IPS DF 6.9 (cell line): ENCODE data around the gene CYB5R2.
A peak's percentile ranks its signal among the peaks of the same experiment; 100 is the strongest.

Source experiments
- DNase-seq: peaks from one replicate; pipeline ENCODE4 v3.0.0-alpha.2; 2013; ENCODE audit warnings: low read depth, low spot score
- H3K27ac ChIP-seq: one replicate; pipeline ENCODE4 v1.5.1; 2013; ENCODE audit warnings: low read length, control low read depth
- H3K27me3 ChIP-seq: 2 replicates; pipeline ENCODE4 v1.6.1; 2013; ENCODE audit warnings: mild to moderate bottlenecking, low read length; ENCODE audit not compliant: control insufficient read depth, insufficient read depth
- H3K36me3 ChIP-seq: 2 replicates; pipeline ENCODE4 v1.6.1; 2013; ENCODE audit warnings: low read length; ENCODE audit not compliant: control insufficient read depth, insufficient read depth
- H3K4me1 ChIP-seq: 2 replicates; pipeline ENCODE4 v1.6.1; 2013; ENCODE audit warnings: low read length; ENCODE audit not compliant: control insufficient read depth, insufficient read depth
- H3K4me3 ChIP-seq: 2 replicates; pipeline ENCODE4 v1.5.1; 2013; ENCODE audit warnings: mild to moderate bottlenecking, low read length
- H3K9me3 ChIP-seq: 2 replicates; pipeline ENCODE4 v1.6.1; 2013; ENCODE audit warnings: low read length, inconsistent platforms; ENCODE audit not compliant: control insufficient read depth, insufficient read depth
- WGBS: extraction: QIAGEN DNeasy Blood & Tissue Kit; methylation state at CpG from one replicate; pipeline ENCODE4 v1.1.7; 2013; ENCODE audit warnings: mixed read lengths, missing lambda C conversion rate; ENCODE audit not compliant: insufficient read length, insufficient coverage; 5-methylcytosine and 5-hydroxymethylcytosine counted together

CYB5R2 gene

DNA sequence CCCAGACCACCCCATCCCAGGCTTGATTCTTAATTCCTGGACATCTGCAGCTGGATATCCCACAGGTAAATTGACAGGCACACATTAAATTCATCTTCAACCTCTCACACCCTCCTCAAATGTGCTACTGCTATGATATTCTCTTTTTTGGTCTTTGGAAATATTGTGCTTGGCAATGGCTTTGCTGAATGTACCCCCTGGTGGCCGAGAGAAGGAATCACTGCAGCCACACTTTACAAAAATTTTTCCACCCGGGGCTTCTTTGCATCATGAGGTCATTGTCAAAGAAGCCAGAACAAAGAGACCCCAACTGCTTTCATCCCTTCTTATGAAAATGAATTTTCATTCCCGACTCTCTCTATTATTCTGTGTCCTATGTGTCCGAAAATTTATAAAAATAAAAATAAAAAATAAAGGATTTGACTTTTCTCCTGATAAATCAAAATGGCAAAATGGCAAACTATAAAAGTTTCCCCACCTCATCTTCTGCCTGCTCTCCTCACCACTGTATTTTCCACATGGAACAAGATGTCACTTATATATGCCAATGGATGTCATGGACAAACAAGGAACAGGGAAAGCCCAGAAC, 15.0 kb upstream of the CYB5R2 start:
- no peak for DNase-seq
- no peaks in the 10 kb centered on the region for H3K36me3 ChIP-seq
- H3K9me3 ChIP-seq = no peaks in the 10 kb centered on the region
- no peaks in the 10 kb centered on the region; the same call in 1 of the 2 replicates for H3K4me1 ChIP-seq
- WGBS = no CpG with 5 or more reads among the region's 4 CpGs
- H3K4me3 ChIP-seq = no peak overlapping the region
- no peaks in the 10 kb centered on the region for H3K27me3 ChIP-seq
- H3K27ac ChIP-seq = no peak overlapping the region

- Histone ChIP-seq H3K36me3 (no peaks in the 10 kb centered on the region), H3K4me3 (no peak overlapping the region), H3K9me3 (no peaks in the 10 kb centered on the region), H3K27me3 (no peaks in the 10 kb centered on the region), H3K27ac (no peak overlapping the region), H3K4me1 (no peaks in the 10 kb centered on the region; the same call in 1 of the 2 replicates)
- DNase-seq = no peak
- no CpG with 5 or more reads among the region's 1 CpG for WGBS
Observed at GRCh38 chr11:7687386-7687785, 14.1 kb upstream of the CYB5R2 start.

GRCh38 chr11:7686761-7687160, 13.5 kb upstream of the CYB5R2 start:
- Histone ChIP-seq H3K27me3 (no peaks in the 10 kb centered on the region), H3K36me3 (no peaks in the 10 kb centered on the region), H3K9me3 (no peaks in the 10 kb centered on the region), H3K4me3 (no peak overlapping the region), H3K27ac (no peak overlapping the region), H3K4me1 (no peaks in the 10 kb centered on the region; the same call in 1 of the 2 replicates)
- WGBS = no CpG with 5 or more reads among the region's 4 CpGs
- DNase-seq = no peak

DNA sequence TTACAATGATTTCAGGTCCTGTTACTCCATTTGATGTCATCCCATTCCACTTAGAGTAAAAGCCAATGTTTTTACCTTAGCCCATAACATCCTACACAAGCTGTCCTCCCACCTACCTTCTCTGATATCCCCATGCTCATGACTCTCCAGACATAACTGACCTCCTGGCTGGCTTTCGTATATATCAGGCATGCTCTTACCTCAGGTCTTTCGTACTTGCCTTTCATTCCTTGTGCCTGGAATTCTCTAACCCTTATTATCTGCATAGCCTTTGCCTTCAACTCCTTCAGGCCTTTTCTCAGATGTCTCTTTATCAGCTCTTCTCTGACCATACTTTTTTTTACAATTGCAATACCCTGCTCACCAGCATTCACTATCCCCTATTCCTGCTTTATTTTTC, 10.3 kb upstream of the CYB5R2 start:
- no peaks in the 10 kb centered on the region for H3K27me3 ChIP-seq
- H3K27ac ChIP-seq = no peak overlapping the region
- no peak for DNase-seq
- H3K4me1 ChIP-seq = no peaks in the 10 kb centered on the region; the same call in 1 of the 2 replicates
- no peaks in the 10 kb centered on the region for H3K36me3 ChIP-seq
- WGBS = no CpG with 5 or more reads among the region's 2 CpGs
- H3K4me3 ChIP-seq = no peak overlapping the region
- H3K9me3 ChIP-seq = no peaks in the 10 kb centered on the region

DNA sequence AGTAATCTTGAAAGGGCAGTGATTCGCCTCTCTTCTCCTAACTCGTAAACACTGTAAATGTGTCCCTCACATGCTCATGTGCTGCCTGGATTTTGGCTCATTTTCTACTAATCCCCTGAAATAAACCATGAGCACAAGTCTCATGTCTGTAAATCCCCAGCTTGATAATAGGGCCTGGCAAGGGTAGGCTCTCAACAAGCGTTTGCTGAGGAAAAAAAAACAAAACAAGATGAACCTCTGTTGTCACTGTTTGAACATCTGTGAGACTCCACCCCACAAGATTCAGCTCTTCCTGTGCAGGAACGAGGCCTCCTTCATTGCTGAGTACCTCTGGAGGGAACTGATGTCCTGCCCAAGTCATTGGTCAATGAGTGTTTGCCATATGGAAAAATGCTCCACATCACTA, 4.5 kb upstream of the CYB5R2 start:
- Histone ChIP-seq H3K4me3 (no peak overlapping the region), H3K36me3 (no peaks in the 10 kb centered on the region), H3K9me3 (no peaks in the 10 kb centered on the region), H3K4me1 (peaks cover 3% of the 10 kb centered on the region; the same call in 1 of the 2 replicates), H3K27me3 (no peaks in the 10 kb centered on the region), H3K27ac (no peak overlapping the region)
- WGBS = no CpG with 5 or more reads among the region's 4 CpGs
- DNase-seq = no peak

DNA sequence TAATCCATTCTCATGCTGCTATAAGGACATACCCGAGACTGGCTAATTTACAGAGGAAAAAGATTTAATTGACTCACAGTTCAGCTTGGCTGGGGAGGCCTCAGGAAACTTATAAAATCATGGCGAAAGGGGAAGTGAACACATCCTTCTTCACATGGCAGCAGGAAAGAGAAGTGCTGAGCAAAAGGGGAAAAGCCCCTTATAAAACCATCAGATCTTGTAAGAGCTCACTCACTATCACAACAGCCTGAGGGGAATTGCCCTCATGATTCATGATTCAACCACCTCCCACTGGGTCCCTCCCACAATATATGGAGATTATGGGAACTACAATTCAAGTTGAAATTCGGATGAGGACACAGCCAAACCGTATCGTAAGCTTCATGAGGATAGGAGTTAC, 3.8 kb upstream of the CYB5R2 start:
- H3K4me1 ChIP-seq = peaks cover 3% of the 10 kb centered on the region; the same call in 1 of the 2 replicates
- WGBS = no CpG with 5 or more reads among the region's 5 CpGs
- H3K36me3 ChIP-seq = no peaks in the 10 kb centered on the region
- H3K27me3 ChIP-seq = no peaks in the 10 kb centered on the region
- no peaks in the 10 kb centered on the region for H3K9me3 ChIP-seq
- no peak overlapping the region for H3K27ac ChIP-seq
- H3K4me3 ChIP-seq = no peak overlapping the region
- DNase-seq = no peak

DNA sequence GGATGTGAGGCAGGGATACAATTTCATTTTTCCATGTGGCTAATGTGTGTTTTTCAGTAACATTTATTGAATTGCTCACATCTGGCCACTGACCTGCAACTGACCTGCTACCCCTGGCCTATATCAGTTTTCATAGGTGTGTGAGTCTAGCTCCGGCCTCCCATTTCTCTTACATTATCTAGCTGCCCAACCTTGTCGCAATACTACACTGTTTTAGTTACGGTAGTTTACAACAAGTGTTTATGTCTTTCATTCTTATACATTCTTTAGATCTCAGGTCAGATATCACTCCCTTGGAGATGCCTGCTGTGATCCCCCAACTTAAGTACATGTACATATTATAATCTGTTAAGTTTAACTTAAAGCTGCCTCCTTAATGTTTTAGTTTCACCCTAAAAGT, 2.3 kb upstream of the CYB5R2 start:
- DNase-seq = no peak
- Histone ChIP-seq H3K4me3 (no peak overlapping the region), H3K36me3 (no peaks in the 10 kb centered on the region), H3K27ac (no peak overlapping the region), H3K4me1 (peaks cover 3% of the 10 kb centered on the region; the same call in 1 of the 2 replicates), H3K27me3 (no peaks in the 10 kb centered on the region), H3K9me3 (no peaks in the 10 kb centered on the region)
- no CpG with 5 or more reads among the region's 3 CpGs for WGBS

DNA sequence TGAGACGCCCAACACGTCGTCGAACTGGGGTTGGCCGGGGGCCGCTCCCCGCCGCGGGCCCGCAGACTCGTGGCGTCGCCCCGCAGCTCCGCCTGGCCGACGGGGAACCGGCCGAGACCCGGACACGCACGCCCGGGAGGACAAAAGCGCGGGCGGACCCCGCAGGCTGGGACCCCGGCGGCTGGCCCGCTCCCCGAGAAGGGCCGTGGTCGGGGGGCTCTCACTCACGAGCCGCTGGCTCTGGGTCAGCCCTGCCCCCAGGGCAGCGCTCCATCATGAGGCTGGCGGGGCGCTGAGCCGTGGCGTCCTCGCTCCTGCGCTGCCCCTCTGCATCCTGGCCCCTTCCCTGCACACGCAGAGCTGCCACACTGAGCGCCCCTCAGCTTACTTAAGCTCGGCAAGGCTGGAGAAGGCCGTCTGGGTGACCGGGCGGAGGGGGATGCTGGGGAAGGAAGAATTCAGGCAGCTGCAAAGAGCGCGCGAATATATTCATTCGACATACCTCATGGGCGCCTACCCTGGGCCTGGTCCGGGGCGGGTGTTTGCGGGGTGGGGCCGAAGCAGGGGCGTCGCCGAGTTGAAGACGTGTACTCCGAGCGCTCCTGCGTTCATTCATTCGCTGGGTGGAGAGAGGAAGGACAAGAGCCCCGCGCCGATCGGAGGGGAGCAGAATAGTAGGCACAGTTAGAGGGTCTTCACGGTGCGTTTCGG, 579 bp upstream of the CYB5R2 start:
- DNase-seq = no peak
- Histone ChIP-seq H3K27ac (no peak overlapping the region), H3K36me3 (no peaks in the 10 kb centered on the region), H3K4me1 (peaks cover 3% of the 10 kb centered on the region; the same call in 1 of the 2 replicates), H3K9me3 (no peaks in the 10 kb centered on the region), H3K27me3 (no peaks in the 10 kb centered on the region), H3K4me3 (peak overlapping the region; percentile 43)
- no CpG with 5 or more reads among the region's 72 CpGs for WGBS

DNA sequence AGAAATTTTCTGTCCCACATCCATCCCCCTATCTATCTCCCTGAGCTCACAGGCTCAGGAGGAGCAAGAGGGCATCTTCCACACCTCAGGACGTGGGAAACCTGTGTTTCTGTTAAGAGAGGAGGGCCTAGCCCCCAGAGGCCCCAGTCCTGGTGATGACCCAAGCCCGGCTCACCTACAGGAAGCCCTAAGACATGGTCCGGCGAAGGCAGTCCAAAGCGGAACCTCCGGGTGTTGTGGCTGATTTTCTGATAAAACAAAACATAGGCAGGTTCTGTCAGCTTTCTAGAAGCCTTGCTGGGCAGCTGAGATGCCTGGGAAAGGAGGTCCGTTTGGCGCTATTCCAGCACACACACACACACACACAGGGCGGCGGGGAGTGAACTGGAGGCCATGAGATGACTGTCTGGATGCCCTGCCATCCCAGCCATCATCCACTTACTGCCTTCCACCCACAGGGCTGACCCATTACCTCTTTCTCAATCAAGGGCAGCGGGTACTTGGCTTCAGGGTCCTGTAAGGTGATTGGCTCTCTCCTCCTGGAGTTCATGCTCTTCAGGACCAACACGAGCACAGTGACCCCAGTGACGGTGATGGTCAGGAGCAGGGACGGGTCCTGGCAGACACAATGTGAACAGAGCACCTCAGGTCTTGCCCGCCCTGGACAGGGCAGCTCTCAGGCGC, 882 bp downstream of the CYB5R2 start:
- no peak overlapping the region for H3K4me3 ChIP-seq
- H3K36me3 ChIP-seq = peaks cover 6% of the 10 kb centered on the region; the same call in 1 of the 2 replicates
- no peak overlapping the region for H3K27ac ChIP-seq
- H3K27me3 ChIP-seq = no peaks in the 10 kb centered on the region
- DNase-seq = no peak
- no CpG with 5 or more reads among the region's 16 CpGs for WGBS
- peaks cover 3% of the 10 kb centered on the region; the same call in 1 of the 2 replicates for H3K4me1 ChIP-seq
- H3K9me3 ChIP-seq = no peaks in the 10 kb centered on the region

DNA sequence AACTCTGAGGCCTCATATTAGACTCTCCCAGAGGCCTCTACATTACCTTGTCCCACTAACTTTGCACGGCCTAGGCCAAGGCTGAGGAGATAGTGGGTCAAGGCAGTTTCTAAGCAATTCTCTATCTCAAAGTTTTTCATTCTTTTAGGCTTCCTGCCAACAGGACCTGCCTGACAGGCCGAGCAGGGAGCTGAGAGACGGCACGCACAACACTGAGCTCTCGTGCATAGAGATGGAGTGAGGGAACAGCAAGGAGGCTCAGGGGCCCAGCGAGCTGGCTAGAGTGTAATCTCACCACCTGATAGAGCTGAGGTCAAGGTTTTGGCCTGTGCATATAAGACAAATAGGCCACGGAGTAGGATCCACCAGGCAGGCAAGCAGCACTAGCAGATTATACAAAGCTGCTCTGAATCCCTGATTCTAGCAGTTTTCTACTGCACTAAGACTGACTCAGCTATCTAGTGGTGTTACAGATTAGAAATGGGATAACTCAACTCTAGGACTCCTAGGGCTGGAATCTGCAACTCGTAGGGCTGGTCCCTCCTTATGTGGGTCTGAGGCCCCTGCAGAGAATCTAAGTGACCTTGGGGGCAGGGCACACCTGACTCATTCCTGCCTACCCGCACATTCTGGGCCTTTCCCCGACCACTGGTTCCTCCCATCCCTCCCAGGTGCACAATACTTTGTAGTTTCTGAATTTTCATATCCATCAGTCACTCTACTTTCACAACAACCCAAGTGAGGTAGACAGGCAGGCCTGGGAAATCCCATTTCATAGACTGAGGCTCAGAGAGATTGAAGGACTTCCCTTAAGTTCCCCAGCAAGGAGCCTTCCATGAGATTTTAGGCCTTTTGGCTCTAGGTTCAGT, 1.7 kb downstream of the CYB5R2 start:
- no peaks in the 10 kb centered on the region for H3K27me3 ChIP-seq
- no peaks in the 10 kb centered on the region for H3K9me3 ChIP-seq
- no peak overlapping the region for H3K27ac ChIP-seq
- no CpG with 5 or more reads among the region's 10 CpGs for WGBS
- peaks cover 3% of the 10 kb centered on the region; the same call in 1 of the 2 replicates for H3K4me1 ChIP-seq
- no peak for DNase-seq
- H3K4me3 ChIP-seq = no peak overlapping the region
- peaks cover 7% of the 10 kb centered on the region; the same call in 1 of the 2 replicates for H3K36me3 ChIP-seq
